Dermis blood vessel endothelial cell (primary cell): ENCODE data around the gene HSD11B1. TPM values are rescaled to one million over a fixed set of nuclear protein-coding genes. Genes with fewer than 3 reads are reported as not detected.

Experiments
- DNase-seq: peaks from one replicate; pipeline ENCODE4 v3.0.0; 2010
- total RNA-seq: library from RNA; depleted of rRNA; stranded (reverse); fragments of >200 nt; gene quantifications from 2 replicates; pipeline ENCODE4 v1.2.3, GENCODE V29; 2014

The HSD11B1 gene
- not detected in 2 replicates for total RNA-seq

- DNase-seq, result no peak
These were observed at the start of gene HSD11B1 for GRCh38 chr1:209704584-209704983. Gene HSD11B1, plus strand, starts transcription at chr1:209704846. Its CDS starts 97 bp downstream, at chr1:209704943.

DNA sequence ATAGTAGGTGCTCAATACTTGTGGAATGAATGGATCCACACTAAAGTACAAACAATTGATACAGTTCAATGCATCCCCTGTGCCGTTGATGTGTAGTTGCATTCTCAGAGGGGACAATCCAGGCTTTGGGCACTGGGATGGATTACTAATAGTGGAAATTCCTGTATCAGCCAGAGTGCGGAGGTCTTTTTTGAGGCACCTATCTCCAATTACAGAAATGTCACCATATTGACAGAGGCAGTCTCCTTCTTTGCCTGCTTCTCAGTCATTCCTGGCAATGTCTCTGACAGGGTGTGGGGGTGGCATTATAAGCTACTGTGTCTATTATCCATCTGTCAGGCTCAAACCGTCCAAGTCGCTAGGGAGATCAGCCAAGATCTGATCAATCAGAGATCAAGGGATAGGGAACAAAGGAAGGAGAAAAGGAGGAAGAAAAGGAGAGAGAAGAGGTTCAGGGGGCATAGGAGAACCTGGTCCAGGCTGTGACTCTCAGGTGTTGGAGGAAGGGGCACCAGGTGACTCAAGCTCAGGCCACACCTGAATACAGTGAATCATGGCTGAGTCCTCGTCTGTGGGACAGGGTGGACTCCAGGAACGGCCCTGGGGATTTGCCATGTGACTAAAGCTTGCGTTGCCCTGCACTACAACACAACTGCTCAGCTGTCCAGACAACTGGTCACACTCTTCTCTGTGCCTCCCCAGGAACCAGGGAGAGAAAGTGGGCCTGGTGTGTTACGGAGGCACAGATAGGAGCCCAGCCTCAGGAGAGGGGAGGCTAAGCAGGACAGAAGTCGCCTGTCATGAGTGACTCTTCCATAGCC is 49.0 kb upstream of the HSD11B1 start:
- no peak for DNase-seq

DNA sequence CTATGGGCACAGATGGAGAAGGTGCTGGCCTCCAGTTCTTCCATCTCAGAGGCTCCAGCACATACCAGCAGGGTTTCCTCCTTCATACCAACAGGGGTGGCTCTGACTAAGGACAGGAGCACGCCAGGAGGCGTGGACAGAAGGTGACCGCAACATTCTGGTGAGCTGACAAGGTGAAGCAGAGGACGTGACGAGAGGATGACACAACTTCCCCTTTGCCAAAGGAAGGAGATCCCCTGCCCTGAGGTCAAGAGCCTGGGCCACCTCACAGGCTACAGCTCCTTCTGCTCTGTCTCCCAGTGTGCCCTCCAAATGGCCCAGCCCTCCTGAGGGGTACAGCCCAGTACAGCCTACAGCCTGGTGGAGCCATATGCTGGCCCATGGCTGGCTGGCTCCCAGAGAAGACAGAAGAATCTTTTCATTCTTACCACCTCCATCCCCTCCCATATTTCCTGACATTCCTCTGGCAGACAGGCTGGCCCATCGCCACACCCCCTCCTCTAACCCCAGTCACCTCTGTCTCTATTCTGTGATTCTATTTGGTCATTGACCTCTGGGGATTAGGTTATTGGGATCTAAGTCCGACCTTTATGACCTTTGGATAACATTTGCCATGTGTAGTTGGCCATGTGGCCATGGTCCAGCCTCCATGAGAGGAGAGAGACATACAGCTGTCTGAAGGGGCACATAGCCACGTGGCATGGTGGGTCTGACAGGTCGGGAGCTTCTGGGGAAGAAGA is 47.3 kb upstream of the HSD11B1 start:
- peak; percentile 60 for DNase-seq

- no peak for DNase-seq
These were observed 46.7 kb upstream of the HSD11B1 start for GRCh38 chr1:209657918-209658317.

- DNase-seq, result peak; percentile 36
These were observed 44.7 kb upstream of the HSD11B1 start for GRCh38 chr1:209659909-209660308.

- DNase-seq, result no peak
These were observed 43.6 kb upstream of the HSD11B1 start for GRCh38 chr1:209661071-209661470.

DNA sequence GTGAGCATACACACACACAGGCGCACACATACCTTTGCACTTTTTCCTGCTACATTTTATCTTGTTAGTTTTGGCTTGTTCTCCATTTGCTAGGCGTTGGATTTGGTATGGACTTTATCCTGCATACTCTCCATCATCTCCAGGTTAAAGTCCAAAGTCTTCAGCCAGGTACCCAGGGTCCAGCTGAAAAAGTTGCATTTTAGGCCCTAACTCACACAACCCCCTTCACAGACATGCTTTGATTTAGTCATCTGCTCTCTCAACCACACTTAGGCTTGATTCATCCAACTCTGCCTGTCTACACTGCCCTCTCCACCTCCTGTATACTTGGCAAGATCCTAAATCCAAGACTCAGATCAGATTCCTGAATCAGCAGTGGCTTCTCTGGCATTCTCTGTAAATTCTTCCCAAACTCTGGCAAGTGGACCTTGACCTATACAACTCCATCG is 41.7 kb upstream of the HSD11B1 start:
- no peak for DNase-seq

GRCh38 chr1:209667103-209667502 is 37.5 kb upstream of the HSD11B1 start:
- no peak for DNase-seq

GRCh38 chr1:209667708-209668107 is 36.9 kb upstream of the HSD11B1 start:
- no peak for DNase-seq

GRCh38 chr1:209670441-209671082 is 34.1 kb upstream of the HSD11B1 start:
- no peak for DNase-seq

GRCh38 chr1:209672705-209673630 is 31.7 kb upstream of the HSD11B1 start:
- peak; percentile 45 for DNase-seq

- peak; percentile 24 for DNase-seq
These were observed 30.8 kb upstream of the HSD11B1 start for GRCh38 chr1:209673631-209674417.

GRCh38 chr1:209674957-209675564 is 29.6 kb upstream of the HSD11B1 start, which contains the start of gene G0S2:
Gene G0S2, plus strand, starts transcription at chr1:209675412. Its CDS starts 273 bp downstream, at chr1:209675685.
- DNase-seq, result peak; percentile 48

DNA sequence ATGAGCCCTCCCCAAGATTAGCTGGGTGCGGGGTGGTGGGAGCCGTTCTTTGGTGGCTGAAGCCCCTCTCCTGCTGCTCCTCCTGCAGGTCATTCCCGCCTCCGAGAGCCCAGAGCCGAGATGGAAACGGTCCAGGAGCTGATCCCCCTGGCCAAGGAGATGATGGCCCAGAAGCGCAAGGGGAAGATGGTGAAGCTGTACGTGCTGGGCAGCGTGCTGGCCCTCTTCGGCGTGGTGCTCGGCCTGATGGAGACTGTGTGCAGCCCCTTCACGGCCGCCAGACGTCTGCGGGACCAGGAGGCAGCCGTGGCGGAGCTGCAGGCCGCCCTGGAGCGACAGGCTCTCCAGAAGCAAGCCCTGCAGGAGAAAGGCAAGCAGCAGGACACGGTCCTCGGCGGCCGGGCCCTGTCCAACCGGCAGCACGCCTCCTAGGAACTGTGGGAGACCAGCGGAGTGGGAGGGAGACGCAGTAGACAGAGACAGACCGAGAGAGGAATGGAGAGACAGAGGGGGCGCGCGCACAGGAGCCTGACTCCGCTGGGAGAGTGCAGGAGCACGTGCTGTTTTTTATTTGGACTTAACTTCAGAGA is 29.0 kb upstream of the HSD11B1 start:
- peak; percentile 40 for DNase-seq

DNA sequence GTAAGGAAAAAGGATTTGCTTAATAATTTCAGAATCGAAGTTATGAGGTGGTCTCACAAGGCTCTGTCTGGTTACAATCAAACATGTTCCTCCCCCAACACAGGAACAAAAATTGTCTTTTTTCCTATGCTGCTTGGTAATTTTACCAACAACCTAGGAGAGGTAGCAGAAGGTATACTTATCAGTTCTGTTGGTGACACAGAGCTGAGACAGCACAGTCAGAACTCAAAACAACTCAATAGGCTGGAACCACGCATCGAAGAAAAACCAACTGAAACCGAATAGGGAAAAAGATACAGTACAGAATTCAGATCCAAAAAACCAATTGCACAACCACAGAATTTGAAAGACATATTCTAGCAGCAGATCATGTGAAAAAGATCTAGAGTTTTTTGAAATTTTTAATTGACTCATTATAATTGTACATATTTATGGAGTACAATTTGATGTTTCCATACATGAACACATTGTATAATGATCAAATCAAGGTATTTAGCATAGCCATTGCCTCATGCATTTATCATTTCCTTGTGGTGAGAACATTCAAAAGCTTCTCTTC is 25.6 kb upstream of the HSD11B1 start:
- no peak for DNase-seq

- DNase-seq, result no peak
These were observed 18.8 kb upstream of the HSD11B1 start for GRCh38 chr1:209685821-209686220.

DNA sequence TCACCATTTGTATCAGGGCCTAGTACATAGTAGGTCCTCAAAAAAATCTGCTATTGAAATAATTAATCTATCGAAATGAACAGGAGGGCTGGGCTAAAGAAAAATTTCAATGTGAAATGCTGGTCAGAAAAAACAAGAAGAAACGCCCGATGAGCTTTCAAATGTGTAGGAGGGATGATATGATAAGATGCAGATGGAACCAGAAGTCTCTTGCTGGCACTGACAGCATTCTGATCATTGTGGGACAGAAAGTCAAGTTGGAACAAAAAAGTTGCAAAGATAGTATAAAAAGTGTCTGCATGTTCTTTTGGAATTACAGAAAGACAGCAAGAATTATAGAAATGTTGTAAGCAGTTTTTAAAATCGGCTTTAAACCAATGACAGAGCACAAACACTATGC is 18.3 kb upstream of the HSD11B1 start:
- no peak for DNase-seq

GRCh38 chr1:209688746-209689234 is 15.9 kb upstream of the HSD11B1 start:
- DNase-seq, result no peak

- DNase-seq, result no peak
These were observed 15.2 kb upstream of the HSD11B1 start for GRCh38 chr1:209689477-209689876.

DNA sequence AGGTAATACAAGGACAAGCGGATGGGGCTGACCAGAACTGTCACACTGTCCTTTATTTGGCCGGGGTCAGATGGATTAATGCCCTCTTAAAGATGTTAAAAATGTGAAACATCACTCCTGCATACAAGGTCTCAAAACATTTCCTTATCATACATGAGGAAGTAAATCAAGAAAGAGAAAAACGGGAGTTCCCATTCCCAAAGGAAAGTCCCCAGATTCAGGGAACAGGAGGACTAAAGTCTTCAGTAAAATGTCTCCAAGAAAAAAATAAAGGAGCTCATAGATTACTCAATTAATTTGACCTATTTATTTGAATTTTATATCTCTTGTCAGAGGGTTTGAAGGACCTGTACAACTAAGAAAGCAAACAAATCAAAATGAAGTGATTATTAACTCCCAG is 13.4 kb upstream of the HSD11B1 start:
- DNase-seq, result no peak
